HG02623 (cell line): ENCODE results near the gene GARNL3.

Experiments used
- ATAC-seq: cut with Tn5 transposase; IDR thresholded peaks from one replicate; pipeline ENCODE4 v1.9.1; 2021; ENCODE audit warnings: moderate library complexity; ENCODE audit not compliant: unreplicated experiment

Gene GARNL3

DNA sequence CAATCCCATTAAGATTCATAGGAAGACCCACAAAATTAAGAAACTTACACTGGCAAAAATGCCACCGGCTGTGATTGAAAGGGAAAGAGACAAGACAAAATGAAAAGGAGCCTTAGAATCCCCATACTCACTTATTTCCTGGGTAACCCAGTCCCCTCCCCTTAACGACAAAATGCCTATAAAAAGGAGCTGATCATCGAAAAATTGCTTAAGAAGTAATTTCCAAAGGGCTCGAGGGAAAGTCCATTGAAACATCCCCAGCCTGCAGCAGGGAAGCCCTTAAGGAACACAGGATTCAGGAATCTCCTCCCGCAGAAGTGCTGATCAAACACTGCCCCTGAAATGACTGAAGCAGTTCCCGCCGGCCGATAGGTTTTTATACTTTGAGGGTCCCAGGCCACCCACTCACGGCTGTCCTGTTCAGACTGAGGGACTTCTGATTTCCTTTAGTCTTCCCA lies 158.9 kb downstream of the GARNL3 start:
- ATAC-seq: no peak

- peak; percentile 78 for ATAC-seq
Observed at GRCh38 chr9:127423934-127424675, 159.5 kb downstream of the GARNL3 start, which contains the start of gene ZNF79. ZNF79 (plus strand) TSS chr9:127424382; CDS start chr9:127424788, 406 bp downstream.

GRCh38 chr9:127424676-127424999 lies 160.1 kb downstream of the GARNL3 start:
- no peak for ATAC-seq

GRCh38 chr9:127426756-127427155 lies 162.2 kb downstream of the GARNL3 start:
- no peak for ATAC-seq

DNA sequence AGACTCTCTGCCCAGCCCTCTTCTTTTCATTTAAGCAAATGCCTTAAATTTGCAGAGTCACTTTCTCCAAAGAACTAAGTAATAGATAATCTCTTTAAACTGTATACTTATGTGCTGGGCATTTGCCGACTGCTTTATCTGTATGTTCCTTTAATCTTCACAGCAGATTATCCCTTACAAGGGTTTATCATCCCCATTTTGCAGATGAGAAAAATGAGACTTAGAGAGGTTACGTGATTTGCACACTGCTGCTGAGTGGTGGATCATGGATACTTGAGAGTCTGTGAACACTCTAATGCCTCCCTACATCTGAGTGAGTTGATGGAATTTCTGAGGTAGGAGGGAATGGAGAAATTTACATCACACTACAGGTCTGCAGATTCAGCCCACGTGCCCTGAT lies 163.8 kb downstream of the GARNL3 start:
- no peak for ATAC-seq

- no peak for ATAC-seq
Observed at GRCh38 chr9:127430415-127430814, 165.8 kb downstream of the GARNL3 start.

GRCh38 chr9:127437497-127438264 lies 173.1 kb downstream of the GARNL3 start:
- ATAC-seq: no peak

DNA sequence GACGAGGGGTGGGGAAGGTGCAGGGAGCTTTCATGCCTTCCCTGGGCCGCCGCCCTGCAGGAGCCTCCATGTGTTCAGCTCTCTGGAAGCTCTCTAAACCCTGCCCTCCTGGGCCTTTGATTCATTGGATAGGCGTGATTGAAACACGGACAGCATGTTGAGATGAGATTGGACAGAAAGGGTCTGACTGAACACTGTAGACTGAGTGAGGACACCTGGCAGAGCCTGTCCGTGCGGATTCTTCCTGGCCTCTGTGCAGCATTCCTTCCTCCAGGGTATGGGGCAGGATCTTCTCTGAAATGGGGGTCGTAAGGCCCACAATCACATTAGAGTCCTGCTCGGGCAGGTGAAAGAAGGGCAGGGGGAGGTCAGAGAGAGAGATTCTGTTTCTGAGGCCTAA lies 173.8 kb downstream of the GARNL3 start:
- no peak for ATAC-seq
